OCI-LY3 (cell line): ENCODE measurements around the gene TNS1.

Experiments
- CTCF ChIP-seq: fragments of 200-600, 300-600 bp; sonication (generic); IDR thresholded peaks from 2 replicates; pipeline ENCODE4 v1.5.1; 2014; ENCODE audit warnings: antibody characterized with exemption, low read length, low read depth
- EZH2phosphoT487 ChIP-seq: fragments of 200-600 bp; shearing (Covaris generic); IDR thresholded peaks from 2 replicates; pipeline ENCODE4 v1.6.1; 2018; ENCODE audit warnings: antibody characterized with exemption, mixed run types, low read depth

- TF ChIP-seq CTCF (no peak), EZH2phosphoT487 (no peak)
Measured at GRCh38 chr2:217976301-217976700, 26.5 kb downstream of the TNS1 start.
